ENCODE measurements around the gene MAN2A1.

DNA sequence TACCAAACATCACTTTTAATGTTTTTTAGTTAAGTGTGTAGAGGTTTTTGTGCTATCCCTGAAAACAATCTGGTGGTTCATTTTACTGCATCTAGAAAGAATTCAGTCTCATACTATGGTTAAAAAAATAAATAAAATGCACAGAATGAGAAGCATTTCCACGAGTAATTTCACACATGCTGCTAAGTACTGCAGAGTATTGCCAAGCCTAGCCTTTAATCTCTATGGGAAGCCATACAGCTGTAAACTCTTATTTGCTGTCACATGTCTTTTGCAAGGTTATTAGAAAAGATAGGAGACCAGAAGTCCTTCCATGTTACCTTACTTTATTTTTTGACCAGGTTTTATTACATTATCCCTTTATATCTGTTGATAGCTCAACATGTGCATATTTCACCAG, 37.6 kb upstream of the MAN2A1 start:
- TF ChIP-seq, protein P1, sequence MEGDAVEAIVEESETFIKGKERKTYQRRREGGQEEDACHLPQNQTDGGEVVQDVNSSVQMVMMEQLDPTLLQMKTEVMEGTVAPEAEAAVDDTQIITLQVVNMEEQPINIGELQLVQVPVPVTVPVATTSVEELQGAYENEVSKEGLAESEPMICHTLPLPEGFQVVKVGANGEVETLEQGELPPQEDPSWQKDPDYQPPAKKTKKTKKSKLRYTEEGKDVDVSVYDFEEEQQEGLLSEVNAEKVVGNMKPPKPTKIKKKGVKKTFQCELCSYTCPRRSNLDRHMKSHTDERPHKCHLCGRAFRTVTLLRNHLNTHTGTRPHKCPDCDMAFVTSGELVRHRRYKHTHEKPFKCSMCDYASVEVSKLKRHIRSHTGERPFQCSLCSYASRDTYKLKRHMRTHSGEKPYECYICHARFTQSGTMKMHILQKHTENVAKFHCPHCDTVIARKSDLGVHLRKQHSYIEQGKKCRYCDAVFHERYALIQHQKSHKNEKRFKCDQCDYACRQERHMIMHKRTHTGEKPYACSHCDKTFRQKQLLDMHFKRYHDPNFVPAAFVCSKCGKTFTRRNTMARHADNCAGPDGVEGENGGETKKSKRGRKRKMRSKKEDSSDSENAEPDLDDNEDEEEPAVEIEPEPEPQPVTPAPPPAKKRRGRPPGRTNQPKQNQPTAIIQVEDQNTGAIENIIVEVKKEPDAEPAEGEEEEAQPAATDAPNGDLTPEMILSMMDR (IDR thresholded peaks at IDR 0.05): no peak
- TF ChIP-seq CBFB (CRISPR knock-in tag; IDR thresholded peaks at IDR 0.05; ENCODE audit: low read depth) (no peak), ZNF263 (CRISPR knock-in tag; IDR thresholded peaks at IDR 0.05; ENCODE audit: low read depth) (no peak), JUN (CRISPR knock-in tag; IDR thresholded peaks at IDR 0.05) (no peak), FOXJ3 (CRISPR knock-in tag; IDR thresholded peaks at IDR 0.05; ENCODE audit: borderline replicate concordance) (no peak)
- TF ChIP-seq, protein P2, sequence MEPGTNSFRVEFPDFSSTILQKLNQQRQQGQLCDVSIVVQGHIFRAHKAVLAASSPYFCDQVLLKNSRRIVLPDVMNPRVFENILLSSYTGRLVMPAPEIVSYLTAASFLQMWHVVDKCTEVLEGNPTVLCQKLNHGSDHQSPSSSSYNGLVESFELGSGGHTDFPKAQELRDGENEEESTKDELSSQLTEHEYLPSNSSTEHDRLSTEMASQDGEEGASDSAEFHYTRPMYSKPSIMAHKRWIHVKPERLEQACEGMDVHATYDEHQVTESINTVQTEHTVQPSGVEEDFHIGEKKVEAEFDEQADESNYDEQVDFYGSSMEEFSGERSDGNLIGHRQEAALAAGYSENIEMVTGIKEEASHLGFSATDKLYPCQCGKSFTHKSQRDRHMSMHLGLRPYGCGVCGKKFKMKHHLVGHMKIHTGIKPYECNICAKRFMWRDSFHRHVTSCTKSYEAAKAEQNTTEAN (CRISPR knock-in tag; IDR thresholded peaks at IDR 0.05): no peak
- TF ChIP-seq, protein P3, sequence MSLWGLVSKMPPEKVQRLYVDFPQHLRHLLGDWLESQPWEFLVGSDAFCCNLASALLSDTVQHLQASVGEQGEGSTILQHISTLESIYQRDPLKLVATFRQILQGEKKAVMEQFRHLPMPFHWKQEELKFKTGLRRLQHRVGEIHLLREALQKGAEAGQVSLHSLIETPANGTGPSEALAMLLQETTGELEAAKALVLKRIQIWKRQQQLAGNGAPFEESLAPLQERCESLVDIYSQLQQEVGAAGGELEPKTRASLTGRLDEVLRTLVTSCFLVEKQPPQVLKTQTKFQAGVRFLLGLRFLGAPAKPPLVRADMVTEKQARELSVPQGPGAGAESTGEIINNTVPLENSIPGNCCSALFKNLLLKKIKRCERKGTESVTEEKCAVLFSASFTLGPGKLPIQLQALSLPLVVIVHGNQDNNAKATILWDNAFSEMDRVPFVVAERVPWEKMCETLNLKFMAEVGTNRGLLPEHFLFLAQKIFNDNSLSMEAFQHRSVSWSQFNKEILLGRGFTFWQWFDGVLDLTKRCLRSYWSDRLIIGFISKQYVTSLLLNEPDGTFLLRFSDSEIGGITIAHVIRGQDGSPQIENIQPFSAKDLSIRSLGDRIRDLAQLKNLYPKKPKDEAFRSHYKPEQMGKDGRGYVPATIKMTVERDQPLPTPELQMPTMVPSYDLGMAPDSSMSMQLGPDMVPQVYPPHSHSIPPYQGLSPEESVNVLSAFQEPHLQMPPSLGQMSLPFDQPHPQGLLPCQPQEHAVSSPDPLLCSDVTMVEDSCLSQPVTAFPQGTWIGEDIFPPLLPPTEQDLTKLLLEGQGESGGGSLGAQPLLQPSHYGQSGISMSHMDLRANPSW (CRISPR knock-in tag; conservative IDR thresholded peaks at IDR 0.05; ENCODE audit: low read depth): no peak
- TF ChIP-seq, protein P4, sequence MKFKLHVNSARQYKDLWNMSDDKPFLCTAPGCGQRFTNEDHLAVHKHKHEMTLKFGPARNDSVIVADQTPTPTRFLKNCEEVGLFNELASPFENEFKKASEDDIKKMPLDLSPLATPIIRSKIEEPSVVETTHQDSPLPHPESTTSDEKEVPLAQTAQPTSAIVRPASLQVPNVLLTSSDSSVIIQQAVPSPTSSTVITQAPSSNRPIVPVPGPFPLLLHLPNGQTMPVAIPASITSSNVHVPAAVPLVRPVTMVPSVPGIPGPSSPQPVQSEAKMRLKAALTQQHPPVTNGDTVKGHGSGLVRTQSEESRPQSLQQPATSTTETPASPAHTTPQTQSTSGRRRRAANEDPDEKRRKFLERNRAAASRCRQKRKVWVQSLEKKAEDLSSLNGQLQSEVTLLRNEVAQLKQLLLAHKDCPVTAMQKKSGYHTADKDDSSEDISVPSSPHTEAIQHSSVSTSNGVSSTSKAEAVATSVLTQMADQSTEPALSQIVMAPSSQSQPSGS (CRISPR knock-in tag; IDR thresholded peaks at IDR 0.05; ENCODE audit: borderline replicate concordance, low read depth): no peak
- TF ChIP-seq, protein P5, sequence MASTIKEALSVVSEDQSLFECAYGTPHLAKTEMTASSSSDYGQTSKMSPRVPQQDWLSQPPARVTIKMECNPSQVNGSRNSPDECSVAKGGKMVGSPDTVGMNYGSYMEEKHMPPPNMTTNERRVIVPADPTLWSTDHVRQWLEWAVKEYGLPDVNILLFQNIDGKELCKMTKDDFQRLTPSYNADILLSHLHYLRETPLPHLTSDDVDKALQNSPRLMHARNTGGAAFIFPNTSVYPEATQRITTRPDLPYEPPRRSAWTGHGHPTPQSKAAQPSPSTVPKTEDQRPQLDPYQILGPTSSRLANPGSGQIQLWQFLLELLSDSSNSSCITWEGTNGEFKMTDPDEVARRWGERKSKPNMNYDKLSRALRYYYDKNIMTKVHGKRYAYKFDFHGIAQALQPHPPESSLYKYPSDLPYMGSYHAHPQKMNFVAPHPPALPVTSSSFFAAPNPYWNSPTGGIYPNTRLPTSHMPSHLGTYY (CRISPR knock-in tag; IDR thresholded peaks at IDR 0.05): no peak
- TF ChIP-seq, protein P6, sequence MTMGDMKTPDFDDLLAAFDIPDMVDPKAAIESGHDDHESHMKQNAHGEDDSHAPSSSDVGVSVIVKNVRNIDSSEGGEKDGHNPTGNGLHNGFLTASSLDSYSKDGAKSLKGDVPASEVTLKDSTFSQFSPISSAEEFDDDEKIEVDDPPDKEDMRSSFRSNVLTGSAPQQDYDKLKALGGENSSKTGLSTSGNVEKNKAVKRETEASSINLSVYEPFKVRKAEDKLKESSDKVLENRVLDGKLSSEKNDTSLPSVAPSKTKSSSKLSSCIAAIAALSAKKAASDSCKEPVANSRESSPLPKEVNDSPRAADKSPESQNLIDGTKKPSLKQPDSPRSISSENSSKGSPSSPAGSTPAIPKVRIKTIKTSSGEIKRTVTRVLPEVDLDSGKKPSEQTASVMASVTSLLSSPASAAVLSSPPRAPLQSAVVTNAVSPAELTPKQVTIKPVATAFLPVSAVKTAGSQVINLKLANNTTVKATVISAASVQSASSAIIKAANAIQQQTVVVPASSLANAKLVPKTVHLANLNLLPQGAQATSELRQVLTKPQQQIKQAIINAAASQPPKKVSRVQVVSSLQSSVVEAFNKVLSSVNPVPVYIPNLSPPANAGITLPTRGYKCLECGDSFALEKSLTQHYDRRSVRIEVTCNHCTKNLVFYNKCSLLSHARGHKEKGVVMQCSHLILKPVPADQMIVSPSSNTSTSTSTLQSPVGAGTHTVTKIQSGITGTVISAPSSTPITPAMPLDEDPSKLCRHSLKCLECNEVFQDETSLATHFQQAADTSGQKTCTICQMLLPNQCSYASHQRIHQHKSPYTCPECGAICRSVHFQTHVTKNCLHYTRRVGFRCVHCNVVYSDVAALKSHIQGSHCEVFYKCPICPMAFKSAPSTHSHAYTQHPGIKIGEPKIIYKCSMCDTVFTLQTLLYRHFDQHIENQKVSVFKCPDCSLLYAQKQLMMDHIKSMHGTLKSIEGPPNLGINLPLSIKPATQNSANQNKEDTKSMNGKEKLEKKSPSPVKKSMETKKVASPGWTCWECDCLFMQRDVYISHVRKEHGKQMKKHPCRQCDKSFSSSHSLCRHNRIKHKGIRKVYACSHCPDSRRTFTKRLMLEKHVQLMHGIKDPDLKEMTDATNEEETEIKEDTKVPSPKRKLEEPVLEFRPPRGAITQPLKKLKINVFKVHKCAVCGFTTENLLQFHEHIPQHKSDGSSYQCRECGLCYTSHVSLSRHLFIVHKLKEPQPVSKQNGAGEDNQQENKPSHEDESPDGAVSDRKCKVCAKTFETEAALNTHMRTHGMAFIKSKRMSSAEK (CRISPR knock-in tag; IDR thresholded peaks at IDR 0.05; ENCODE audit: borderline replicate concordance): no peak

Measured in WTC11 (cell line).